ENCODE data around the gene SPECC1. TPM values are rescaled to one million over a fixed set of nuclear protein-coding genes. Genes with fewer than 3 reads are reported as not detected.

The SPECC1 gene
- total and polyA plus RNA-seq, 10 of the 15 experiments (the other 5 are each of a cell fraction or from before 2014, with no cell fraction given), result 6.4 to 40.6 (median 23.9) TPM

GRCh38 chr17:20143740-20144139 is 134.6 kb downstream of the SPECC1 start:
- H3K27ac ChIP-seq (ENCODE audit: control insufficient read depth, insufficient read depth), result no peak overlapping the region
- TF ChIP-seq BRCA1 (IDR thresholded peaks at IDR 0.05; ENCODE audit: low read depth, low read length), result no peak
- no peak for TF ChIP-seq REST (IDR thresholded peaks at IDR 0.05; ENCODE audit: low read depth, low read length)
- TF ChIP-seq ELK1 (IDR thresholded peaks at IDR 0.05; ENCODE audit: low read depth, low read length), result no peak
- TF ChIP-seq BCL11A (IDR thresholded peaks at IDR 0.05; ENCODE audit: low read depth, low read length), result no peak
- TF ChIP-seq CBFB (IDR thresholded peaks at IDR 0.05; ENCODE audit: low read depth), result no peak
- no peak for TF ChIP-seq EED (IDR thresholded peaks at IDR 0.05; ENCODE audit: low read depth)
- TF ChIP-seq PRDM15 (CRISPR knock-in tag; IDR thresholded peaks at IDR 0.05), result no peak
- TF ChIP-seq SMARCA5 (IDR thresholded peaks at IDR 0.05), result no peak
- TF ChIP-seq POU2F2 (IDR thresholded peaks at IDR 0.05; ENCODE audit: borderline replicate concordance, low read depth, low read length), result no peak
- TF ChIP-seq ASH2L (IDR thresholded peaks at IDR 0.05; ENCODE audit: borderline replicate concordance, low read depth), result no peak
- TF ChIP-seq EGR1 (IDR thresholded peaks at IDR 0.05; ENCODE audit: borderline replicate concordance in 1 of 2, low read depth in 2 of 2, low read length in 2 of 2), result no peak
- no peak for TF ChIP-seq SREBF1 (IDR thresholded peaks at IDR 0.05; ENCODE audit: low read length)
- TF ChIP-seq POLR2AphosphoS5 (IDR thresholded peaks at IDR 0.05; ENCODE audit: low read length), result no peak
- no peak for TF ChIP-seq CHD1 (IDR thresholded peaks at IDR 0.05; ENCODE audit: low read depth, low read length)
- in situ Hi-C loops (cut with MboI), result no loop called here
- no TSS peak for BruUV-seq (replicated peaks)
- H3K36me3 ChIP-seq (ENCODE audit: control insufficient read depth in 2 of 2, insufficient read depth in 2 of 2, low read length in 1 of 2), result no peaks in the 10 kb centered on the region
- no peak overlapping the region for H3K4me3 ChIP-seq
- WGBS (ENCODE audit: insufficient coverage, insufficient replicate concordance, low lambda C conversion rate, missing lambda C conversion rate), result 87% methylated on average over 8 of the region's 8 CpGs
- SMC1A ChIA-PET (ENCODE audit: uncharacterized antibody, unreplicated experiment), result no interaction called here
- ATAC-seq (no peak), FAIRE-seq (no peak), DNase-seq (ENCODE audit: low read depth, low spot score) (no peak)
- H2AFZ ChIP-seq (ENCODE audit: control insufficient read depth, low read depth, low read length), result no peak overlapping the region
- no peaks in the 10 kb centered on the region for H3K79me2 ChIP-seq (ENCODE audit: control insufficient read depth, insufficient read depth, low read length)
- CTCF ChIA-PET, result no interaction called here
- H3K9me3 ChIP-seq (replicated peaks; ENCODE audit: control insufficient read depth, insufficient read depth, low read length), result no peaks in the 10 kb centered on the region
- no peaks in the 10 kb centered on the region for H4K20me1 ChIP-seq (ENCODE audit: control insufficient read depth, insufficient read depth)
- H3K4me1 ChIP-seq (ENCODE audit: control insufficient read depth, insufficient read depth, low read length), result no peaks in the 10 kb centered on the region
- intact Hi-C loops (cut with micrococcal nuclease; ENCODE audit: unreplicated experiment), result no loop called here
- no peak overlapping the region for H3K9ac ChIP-seq (ENCODE audit: control insufficient read depth, insufficient read depth, low read length)
- no peaks in the 10 kb centered on the region for H3K27me3 ChIP-seq (replicated peaks in 1 of 2; ENCODE audit: control insufficient read depth in 2 of 2, insufficient read depth in 2 of 2, low read length in 1 of 2)
- RAD21 ChIA-PET (ENCODE audit: unreplicated experiment), result no interaction called here
- POLR2A ChIA-PET, result no interaction called here
- no peak overlapping the region for H3K4me2 ChIP-seq (ENCODE audit: control insufficient read depth, insufficient read depth)
